Nucleus accumbens (tissue), 56 donors: Measurements from ENCODE around the gene HLA-DQB2.
"Not testable (repeated sequence)": the region's sequence is repeated elsewhere in the genome, so short reads cannot be mapped to it uniquely, and the experiment has no call there.

Source experiments
- DNase-seq, 56 donors: peaks; one replicate each; lab custom pipeline; 2025; lab: John Stamatoyannopoulos, UW

The HLA-DQB2 gene

DNA sequence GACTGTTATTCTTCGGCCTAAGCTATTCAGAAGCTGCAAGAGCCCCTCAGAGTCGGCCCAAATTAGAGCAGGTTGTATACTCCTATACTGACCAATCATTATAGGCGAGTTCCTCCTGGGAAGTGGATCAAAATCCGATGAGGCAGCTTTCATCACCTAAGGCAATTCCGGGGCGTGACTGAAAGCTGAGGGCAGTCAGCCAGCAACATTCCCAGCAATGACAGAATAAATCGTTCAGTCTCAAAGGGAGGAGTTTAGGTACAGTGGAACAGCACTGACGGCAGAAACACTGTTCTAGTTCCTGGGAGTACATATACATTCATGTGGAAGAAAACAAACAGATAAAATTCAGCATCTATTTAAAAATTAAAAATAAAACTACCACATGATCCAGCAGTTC, 10.8 kb downstream of the HLA-DQB2 start:
- no peak for DNase-seq

DNA sequence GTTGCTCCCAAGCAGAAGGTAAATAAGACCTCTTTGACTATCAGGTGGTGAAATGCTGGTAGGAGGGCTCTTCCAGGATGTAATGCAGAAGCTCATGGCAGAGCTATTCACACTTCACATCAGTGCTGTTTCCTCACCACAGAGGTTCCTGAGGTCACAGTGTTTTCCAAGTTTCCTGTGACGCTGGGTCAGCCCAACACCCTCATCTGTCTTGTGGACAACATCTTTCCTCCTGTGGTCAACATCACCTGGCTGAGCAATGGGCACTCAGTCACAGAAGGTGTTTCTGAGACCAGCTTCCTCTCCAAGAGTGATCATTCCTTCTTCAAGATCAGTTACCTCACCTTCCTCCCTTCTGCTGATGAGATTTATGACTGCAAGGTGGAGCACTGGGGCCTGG, 17.7 kb downstream of the HLA-DQB2 start:
- DNase-seq = not testable (repeated sequence)

DNA sequence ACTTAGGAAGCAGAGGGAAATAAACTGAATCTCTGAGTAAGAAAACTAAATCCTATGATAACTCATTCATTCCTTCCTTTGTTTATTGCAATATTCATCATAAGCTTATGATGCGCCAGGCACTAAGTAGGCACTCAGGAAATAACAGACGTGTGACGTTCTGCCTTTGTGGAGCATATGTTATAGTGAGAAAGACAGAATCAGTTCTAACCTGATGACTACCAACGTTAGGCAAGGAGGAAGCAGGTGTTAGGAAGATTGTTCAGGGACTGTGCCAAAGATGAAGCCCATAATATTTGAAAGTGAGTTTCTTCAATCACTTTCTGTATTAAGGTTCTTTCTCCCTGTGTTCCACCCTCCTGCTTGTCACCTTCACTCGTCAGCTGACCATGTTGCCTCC, 18.6 kb downstream of the HLA-DQB2 start:
- no peak for DNase-seq

DNA sequence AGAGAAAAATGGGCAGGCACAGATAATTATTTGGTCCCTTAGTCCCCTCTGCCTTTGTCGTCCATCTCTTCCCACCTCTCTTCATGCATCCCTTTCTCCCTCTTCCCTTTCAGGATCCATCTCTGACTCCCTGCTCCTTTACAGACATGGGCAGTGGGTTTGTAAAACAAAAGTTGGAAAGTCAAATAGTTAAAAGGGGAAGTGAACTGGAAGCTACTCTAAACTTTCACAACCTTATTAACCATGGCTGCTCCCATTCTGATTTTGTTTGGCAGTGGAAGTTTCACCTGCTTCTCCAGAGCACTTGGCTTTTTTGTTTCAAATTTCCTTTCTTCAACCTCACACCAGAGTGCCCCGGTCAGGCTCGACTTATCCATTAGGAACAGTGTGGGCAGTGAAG, 21.0 kb downstream of the HLA-DQB2 start:
- no peak for DNase-seq

DNA sequence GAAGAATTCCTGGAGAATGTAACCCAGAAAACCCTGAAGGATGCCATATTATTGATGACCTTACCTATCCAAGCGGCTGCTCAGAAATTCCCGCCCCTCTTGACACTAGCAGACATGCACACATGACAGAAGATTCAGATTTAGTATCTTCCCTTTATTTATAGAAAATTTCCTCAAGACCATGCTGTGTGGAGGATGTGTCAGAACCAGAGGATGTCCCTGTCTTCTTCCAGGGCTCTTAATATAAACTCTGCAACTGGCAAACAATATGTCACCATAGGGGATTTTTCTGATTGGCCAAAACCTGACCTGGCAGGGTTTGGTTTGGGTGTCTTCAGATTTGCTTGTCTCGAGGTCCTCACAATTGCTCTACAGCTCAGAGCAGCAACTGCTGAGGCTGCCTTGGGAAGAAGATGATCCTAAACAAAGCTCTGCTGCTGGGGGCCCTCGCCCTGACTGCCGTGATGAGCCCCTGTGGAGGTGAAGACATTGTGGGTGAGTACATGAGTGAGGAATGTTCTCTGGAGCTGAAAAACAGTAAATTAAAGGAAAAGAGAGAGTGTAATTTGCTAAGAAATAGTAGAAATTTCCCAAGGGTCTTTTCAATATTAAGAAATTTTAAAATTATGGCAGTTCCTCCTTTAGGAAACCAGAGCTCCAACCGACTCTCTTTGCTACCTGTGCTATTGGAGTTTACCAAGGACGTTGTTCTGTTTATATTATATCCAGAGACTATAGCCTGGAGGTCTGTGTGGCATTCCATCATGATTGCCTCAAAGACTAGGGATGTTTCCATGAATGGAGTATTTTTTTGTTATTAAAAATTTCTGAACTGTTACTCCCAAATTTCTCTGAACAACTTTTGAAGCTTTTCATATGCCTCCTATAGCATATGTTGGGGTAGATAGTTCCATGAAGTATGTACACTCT, 22.0 kb downstream of the HLA-DQB2 start, which contains the start of gene HLA-DQA2:
Gene HLA-DQA2 (plus strand): TSS at position 361 of the 930 bp plus-strand sequence. CDS start 53 bp downstream, at position 414.
- no peak for DNase-seq

DNA sequence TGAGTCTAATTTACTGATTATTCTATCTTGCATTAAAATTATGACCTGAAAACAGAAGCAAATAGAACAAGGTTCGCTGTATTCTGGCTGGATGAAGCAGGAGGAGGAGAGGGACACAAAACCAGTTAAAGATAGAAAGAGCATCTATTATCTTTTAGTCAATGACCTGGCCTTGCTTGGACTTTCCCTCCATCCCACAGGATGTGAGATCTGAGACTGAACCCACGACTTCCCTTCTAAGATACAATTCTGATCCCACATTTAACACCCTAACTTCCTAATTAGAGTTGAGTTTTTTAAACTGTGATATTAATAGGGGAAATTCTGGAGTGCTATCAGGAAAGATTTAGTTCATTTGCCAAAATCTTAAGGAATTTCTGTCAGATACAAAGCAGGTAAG, 25.2 kb downstream of the HLA-DQB2 start:
- DNase-seq = no peak

DNA sequence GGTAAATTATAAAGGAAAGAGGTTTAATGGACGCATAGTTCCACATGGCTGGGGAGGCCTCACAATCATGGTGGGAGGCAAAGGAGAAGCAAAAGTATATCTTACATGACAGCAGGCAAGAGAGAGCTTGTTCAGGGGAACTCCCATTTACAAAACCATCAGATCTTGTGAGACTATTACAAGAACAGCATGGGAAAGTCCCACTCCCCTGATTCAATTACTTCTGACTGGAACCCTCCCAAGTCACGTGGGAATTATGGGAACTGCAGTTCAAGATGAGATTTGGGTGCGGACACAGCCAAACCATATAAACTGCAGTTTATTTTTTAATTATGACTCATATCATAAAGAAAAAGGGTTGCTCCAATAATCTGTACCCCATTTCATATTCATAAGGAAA, 44.5 kb downstream of the HLA-DQB2 start:
- DNase-seq = no peak

DNA sequence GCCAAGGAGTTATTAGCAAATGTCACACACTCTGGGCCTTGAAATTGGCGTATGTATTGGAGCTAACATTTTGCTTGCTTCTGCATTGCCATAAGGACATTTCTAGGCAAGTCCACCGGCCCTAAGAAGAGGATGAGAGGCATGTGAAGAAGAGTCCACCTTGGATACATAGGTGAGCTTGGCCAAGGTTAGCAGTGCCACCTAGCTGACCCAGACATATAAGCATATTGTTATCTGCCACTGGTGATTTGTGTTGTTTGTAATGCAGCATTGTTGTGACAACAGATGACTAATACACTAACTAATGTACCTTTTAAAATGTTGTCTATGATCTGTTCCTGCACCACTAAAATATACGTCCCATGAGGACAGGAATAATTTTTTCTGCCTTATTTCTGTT, 46.9 kb downstream of the HLA-DQB2 start:
- DNase-seq = no peak

DNA sequence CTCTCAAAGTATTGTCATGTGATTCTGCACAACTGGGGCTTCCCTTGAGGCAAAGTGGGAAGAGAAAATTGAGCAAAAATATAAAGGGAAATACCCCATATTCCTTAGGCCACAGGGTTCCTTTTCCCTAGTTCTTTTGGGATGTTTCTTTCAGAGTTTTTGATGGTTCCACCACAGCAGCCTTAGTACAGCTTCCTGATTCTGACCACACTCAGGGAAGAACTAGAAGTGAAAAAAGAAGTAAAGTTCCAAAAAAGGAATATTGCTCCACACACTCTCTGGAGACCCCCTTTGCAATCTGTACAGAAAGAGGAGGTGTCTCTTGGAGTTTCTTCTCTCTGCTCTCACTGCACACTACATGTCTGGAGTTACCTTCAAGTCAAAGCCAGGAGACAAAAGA, 50.1 kb downstream of the HLA-DQB2 start:
- no peak for DNase-seq

DNA sequence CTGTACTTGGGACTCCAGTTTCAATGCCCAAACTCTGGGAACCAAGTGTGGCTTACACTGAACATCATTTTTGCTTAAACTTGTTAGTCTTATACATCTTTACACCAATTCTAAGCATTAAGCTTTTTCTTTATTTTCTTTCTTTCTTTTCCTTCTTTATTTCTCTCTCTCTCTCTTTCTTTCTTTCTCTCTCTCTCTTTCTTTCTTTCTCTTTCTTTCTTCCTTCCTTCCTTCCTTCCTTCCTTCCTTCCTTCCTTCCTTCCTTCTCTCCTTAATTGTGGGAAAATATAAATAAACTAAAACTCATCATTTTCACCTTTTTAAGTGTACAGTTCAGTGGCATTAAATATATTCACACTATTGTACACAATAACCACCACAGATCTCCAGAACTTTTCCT, 53.7 kb downstream of the HLA-DQB2 start:
- no peak for DNase-seq
